ENCODE results near the gene SLC6A12.
A peak's percentile ranks its signal among the peaks of the same experiment; 100 is the strongest.

The SLC6A12 gene

GRCh38 chr12:169528-170370 is 44.2 kb downstream of the SLC6A12 start:
- Histone ChIP-seq H3K4me3 (replicated peaks; ENCODE audit: insufficient read depth, low read length) (no peak overlapping the region), H3K27me3 (ENCODE audit: insufficient read depth, poor library complexity, severe bottlenecking) (no peaks in the 10 kb centered on the region), H3K27ac (replicated peaks) (no peak overlapping the region)
- TF ChIP-seq CTCF (IDR thresholded peaks at IDR 0.05; ENCODE audit: insufficient read depth, low read length) (no peak), GABPA (IDR thresholded peaks at IDR 0.05; ENCODE audit: low read depth) (no peak), SPI1 (IDR thresholded peaks at IDR 0.05; ENCODE audit: borderline replicate concordance, low read depth) (no peak), POLR2AphosphoS5 (IDR thresholded peaks at IDR 0.05; ENCODE audit: low read depth) (no peak), REST (IDR thresholded peaks at IDR 0.05; ENCODE audit: insufficient replicate concordance, low read depth) (no peak)
- DNase-seq (ENCODE audit: low read depth in 1 of 2, low spot score in 1 of 2): no peak

GRCh38 chr12:168763-169525 is 45.0 kb downstream of the SLC6A12 start:
- no peak for TF ChIP-seq CTCF (IDR thresholded peaks at IDR 0.05; ENCODE audit: insufficient read depth, low read length)
- no peak for TF ChIP-seq REST (IDR thresholded peaks at IDR 0.05; ENCODE audit: insufficient replicate concordance, low read depth)
- TF ChIP-seq SPI1 (IDR thresholded peaks at IDR 0.05; ENCODE audit: borderline replicate concordance, low read depth): no peak
- no peak for TF ChIP-seq GABPA (IDR thresholded peaks at IDR 0.05; ENCODE audit: low read depth)
- no peak for TF ChIP-seq POLR2AphosphoS5 (IDR thresholded peaks at IDR 0.05; ENCODE audit: low read depth)
- Histone ChIP-seq H3K27me3 (ENCODE audit: insufficient read depth, poor library complexity, severe bottlenecking) (no peaks in the 10 kb centered on the region), H3K4me3 (replicated peaks; ENCODE audit: insufficient read depth, low read length) (no peak overlapping the region), H3K27ac (replicated peaks) (no peak overlapping the region)
- peak in 1 of 2 experiments; percentile 17 for DNase-seq (ENCODE audit: low read depth in 1 of 2, low spot score in 1 of 2)

GRCh38 chr12:167959-168600 is 45.9 kb downstream of the SLC6A12 start:
- no peak for DNase-seq (ENCODE audit: low read depth in 1 of 2, low spot score in 1 of 2)
- Histone ChIP-seq H3K27me3 (ENCODE audit: insufficient read depth, poor library complexity, severe bottlenecking) (no peaks in the 10 kb centered on the region), H3K27ac (replicated peaks) (no peak overlapping the region), H3K4me3 (replicated peaks; ENCODE audit: insufficient read depth, low read length) (no peak overlapping the region)
- TF ChIP-seq SPI1 (IDR thresholded peaks at IDR 0.05; ENCODE audit: borderline replicate concordance, low read depth) (no peak), CTCF (IDR thresholded peaks at IDR 0.05; ENCODE audit: insufficient read depth, low read length) (no peak), REST (IDR thresholded peaks at IDR 0.05; ENCODE audit: insufficient replicate concordance, low read depth) (no peak), GABPA (IDR thresholded peaks at IDR 0.05; ENCODE audit: low read depth) (no peak), POLR2AphosphoS5 (IDR thresholded peaks at IDR 0.05; ENCODE audit: low read depth) (no peak)

Measured in HL-60 (cell line).